Spinal cord (tissue), 10 donors: ENCODE measurements around the gene ADGRV1. TPM values are rescaled to one million over a fixed set of nuclear protein-coding genes. Genes with fewer than 3 reads are reported as not detected.

Experiments
- DNase-seq, 6 donors: peaks; one replicate each; pipeline versions ENCODE4 v3.0.0 to v3.0.0-alpha.2; 2013 to 2015; ENCODE audit warnings: low spot score in 6 of 6, low read depth in 4 of 6
- H3K27ac ChIP-seq: one replicate; pipeline ENCODE4 v1.5.1; 2013; ENCODE audit warnings: low read depth, low read length, control low read depth
- H3K27me3 ChIP-seq: one replicate; pipeline ENCODE4 v1.6.1; 2013; ENCODE audit warnings: low read length; ENCODE audit not compliant: control insufficient read depth, insufficient read depth
- H3K36me3 ChIP-seq: one replicate; pipeline ENCODE4 v1.6.1; 2013; ENCODE audit warnings: low read length; ENCODE audit not compliant: control insufficient read depth, insufficient read depth
- H3K4me1 ChIP-seq: one replicate; pipeline ENCODE4 v1.6.1; 2013; ENCODE audit warnings: low read length; ENCODE audit not compliant: control insufficient read depth, insufficient read depth
- H3K4me3 ChIP-seq: one replicate; pipeline ENCODE4 v1.5.1; 2013; ENCODE audit warnings: low read depth, low read length, control low read depth
- H3K9me3 ChIP-seq: one replicate; pipeline ENCODE4 v1.6.1; 2013; ENCODE audit warnings: low read length; ENCODE audit not compliant: control insufficient read depth, insufficient read depth
- WGBS: methylation state at CpG from one replicate; pipeline ENCODE4 v1.1.5; 2013; ENCODE audit warnings: missing lambda C conversion rate; ENCODE audit not compliant: insufficient coverage; 5-methylcytosine and 5-hydroxymethylcytosine counted together
- polyA plus RNA-seq, 2 donors: library from polyadenylated mRNA; unstranded; fragments of 120-200 nt; gene quantifications; one replicate each; pipeline ENCODE4 v1.2.1, GENCODE V29; 2013; ENCODE audit not compliant: insufficient read length in 2 of 2
- total RNA-seq, 2 donors: library from RNA; depleted of rRNA in 1 of 2; stranded (reverse); fragments of 120-200 nt in 1 of 2; fragments of >200 nt in 1 of 2; gene quantifications; one replicate each; pipeline versions ENCODE4 v1.2.3 to v1.2.4, GENCODE V29; 2013 to 2014
- donor health status: healthy.

ADGRV1 gene
- total and polyA plus RNA-seq, 4 donors, result 72.0 to 180 (median 108) TPM

- no peaks in the 10 kb centered on the region for H3K27me3 ChIP-seq
- H3K9me3 ChIP-seq, result no peaks in the 10 kb centered on the region
- no peak overlapping the region for H3K27ac ChIP-seq
- H3K36me3 ChIP-seq, result no peaks in the 10 kb centered on the region
- 0% methylated on average over 2 of the region's 9 CpGs for WGBS
- DNase-seq, result peak in 2 of 6 donors; percentile 33 to 41
- H3K4me1 ChIP-seq, result peaks cover 5% of the 10 kb centered on the region
- H3K4me3 ChIP-seq, result peak overlapping the region; percentile 93
Measured at GRCh38 chr5:90530736-90531487, 27.7 kb upstream of the ADGRV1 start.

DNA sequence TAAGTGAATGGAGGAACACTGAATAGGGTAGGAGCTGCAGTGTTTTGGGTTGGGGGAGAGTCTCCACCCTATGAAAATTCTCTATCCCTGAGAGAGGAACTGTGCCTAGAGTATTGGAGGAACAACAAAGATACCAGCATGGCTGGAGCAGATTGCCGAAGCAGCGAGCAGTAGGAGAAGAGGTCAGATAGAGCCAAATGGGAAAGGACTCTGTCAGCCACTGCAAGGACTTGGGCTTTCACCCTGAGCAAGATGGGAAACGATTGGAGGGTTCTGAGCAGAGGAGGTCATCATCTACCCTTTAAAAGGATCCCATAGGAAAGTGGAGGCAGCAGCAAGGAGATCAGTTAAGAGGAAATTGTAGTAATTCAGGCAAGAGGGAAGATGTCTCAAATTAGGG is 24.8 kb upstream of the ADGRV1 start:
- Histone ChIP-seq H3K36me3 (no peaks in the 10 kb centered on the region), H3K9me3 (no peaks in the 10 kb centered on the region), H3K27me3 (no peaks in the 10 kb centered on the region), H3K27ac (no peak overlapping the region), H3K4me3 (no peak overlapping the region), H3K4me1 (peaks cover 5% of the 10 kb centered on the region)
- no peak for DNase-seq
- WGBS, result 85% methylated on average over 2 of the region's 3 CpGs

DNA sequence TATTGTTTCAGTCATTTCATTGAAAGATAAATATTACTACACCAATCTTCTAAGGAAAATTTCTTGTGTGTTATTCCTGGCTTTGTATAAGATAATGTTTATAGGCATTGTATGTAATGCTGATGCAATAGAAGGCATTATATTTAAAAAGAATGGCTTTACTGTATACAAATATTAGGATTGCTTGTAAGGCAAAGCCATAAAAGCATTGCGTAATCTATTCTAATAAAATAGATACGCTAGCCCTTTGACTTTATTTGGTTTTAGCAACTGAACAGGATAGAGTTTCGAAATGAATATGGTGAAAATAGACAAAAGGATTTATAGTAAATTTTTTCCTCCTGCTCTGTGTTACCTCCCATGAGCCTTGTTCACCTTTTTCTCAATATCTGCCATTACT is 23.7 kb upstream of the ADGRV1 start:
- no peak overlapping the region for H3K27ac ChIP-seq
- H3K36me3 ChIP-seq, result no peaks in the 10 kb centered on the region
- H3K4me3 ChIP-seq, result no peak overlapping the region
- no CpG with 5 or more reads among the region's 3 CpGs for WGBS
- no peaks in the 10 kb centered on the region for H3K9me3 ChIP-seq
- no peaks in the 10 kb centered on the region for H3K4me1 ChIP-seq
- DNase-seq, result no peak
- H3K27me3 ChIP-seq, result no peaks in the 10 kb centered on the region

- no peaks in the 10 kb centered on the region for H3K27me3 ChIP-seq
Measured at GRCh38 chr5:90542827-90543519, 15.6 kb upstream of the ADGRV1 start.

GRCh38 chr5:90545511-90545910 is 13.1 kb upstream of the ADGRV1 start:
- Histone ChIP-seq H3K4me1 (no peaks in the 10 kb centered on the region), H3K27me3 (no peaks in the 10 kb centered on the region), H3K36me3 (no peaks in the 10 kb centered on the region), H3K4me3 (no peak overlapping the region), H3K9me3 (no peaks in the 10 kb centered on the region), H3K27ac (no peak overlapping the region)
- no CpG with 5 or more reads among the region's 2 CpGs for WGBS
- no peak for DNase-seq

More at GRCh38 chr5:90542827-90543519, 15.6 kb upstream of the ADGRV1 start:
- H3K9me3 ChIP-seq, result no peaks in the 10 kb centered on the region
- 67% methylated on average over 1 of the region's 4 CpGs for WGBS
- no peak for DNase-seq
- H3K4me3 ChIP-seq, result no peak overlapping the region
- no peak overlapping the region for H3K27ac ChIP-seq
- H3K36me3 ChIP-seq, result no peaks in the 10 kb centered on the region
- no peaks in the 10 kb centered on the region for H3K4me1 ChIP-seq

DNA sequence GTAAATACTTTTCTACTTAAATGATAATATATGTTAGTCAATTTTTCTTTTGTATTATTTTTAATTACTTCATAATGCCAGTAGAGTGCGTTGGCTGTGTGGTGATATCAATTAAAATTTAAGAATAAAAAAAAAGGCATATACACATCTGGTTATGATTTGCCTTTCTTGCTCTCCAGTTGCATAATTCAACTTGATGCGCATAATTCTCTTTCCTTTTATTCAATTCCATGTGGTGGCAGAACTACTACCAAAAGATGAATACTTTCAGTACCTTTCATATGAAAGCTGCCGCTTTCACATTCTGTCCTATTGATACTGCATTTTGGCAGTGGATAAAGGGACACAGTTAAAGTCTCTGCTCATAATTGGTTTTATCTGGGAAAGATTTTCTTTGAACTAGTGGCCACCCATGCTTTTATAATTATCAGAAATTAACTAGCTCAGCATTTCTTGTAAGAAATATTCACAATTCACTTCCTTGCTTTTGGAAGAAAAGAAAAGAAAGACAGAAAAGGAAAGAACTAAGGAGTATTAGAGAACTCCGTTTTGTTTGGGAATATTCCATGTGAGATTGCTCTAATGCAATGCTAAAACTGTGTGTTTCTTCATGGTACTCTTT is 12.3 kb upstream of the ADGRV1 start:
- DNase-seq, result no peak
- WGBS, result no CpG with 5 or more reads among the region's 4 CpGs
- no peak overlapping the region for H3K4me3 ChIP-seq
- no peaks in the 10 kb centered on the region for H3K36me3 ChIP-seq
- H3K27ac ChIP-seq, result no peak overlapping the region
- no peaks in the 10 kb centered on the region for H3K4me1 ChIP-seq
- H3K27me3 ChIP-seq, result no peaks in the 10 kb centered on the region
- no peaks in the 10 kb centered on the region for H3K9me3 ChIP-seq

DNA sequence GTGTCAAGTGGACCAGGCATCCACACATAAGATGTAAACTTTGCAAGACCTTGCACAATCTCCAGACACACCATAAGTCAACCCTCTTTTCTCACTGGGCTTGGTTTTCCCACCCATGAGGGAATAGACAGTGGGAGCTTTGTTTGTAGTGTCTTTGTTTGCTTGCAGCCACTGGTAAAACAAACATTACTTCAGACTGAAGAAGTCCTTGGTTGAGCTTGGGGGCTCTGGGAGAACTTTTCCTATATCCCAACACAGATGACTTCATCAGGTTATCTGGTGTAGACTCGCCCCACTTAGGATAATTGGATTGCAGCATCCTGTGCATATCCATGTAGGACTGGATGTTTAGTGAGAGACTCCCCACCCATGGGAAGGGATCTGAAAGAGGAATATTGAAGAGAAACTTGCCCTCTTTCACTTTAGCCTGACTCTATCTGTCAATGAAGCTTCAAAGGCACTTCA is 11.5 kb upstream of the ADGRV1 start:
- Histone ChIP-seq H3K36me3 (no peaks in the 10 kb centered on the region), H3K4me1 (no peaks in the 10 kb centered on the region), H3K9me3 (no peaks in the 10 kb centered on the region), H3K27ac (peak overlapping the region; percentile 15), H3K27me3 (no peaks in the 10 kb centered on the region), H3K4me3 (no peak overlapping the region)
- no CpG with 5 or more reads among the region's 1 CpG for WGBS
- DNase-seq, result peak in 1 of 6 donors; percentile 51

DNA sequence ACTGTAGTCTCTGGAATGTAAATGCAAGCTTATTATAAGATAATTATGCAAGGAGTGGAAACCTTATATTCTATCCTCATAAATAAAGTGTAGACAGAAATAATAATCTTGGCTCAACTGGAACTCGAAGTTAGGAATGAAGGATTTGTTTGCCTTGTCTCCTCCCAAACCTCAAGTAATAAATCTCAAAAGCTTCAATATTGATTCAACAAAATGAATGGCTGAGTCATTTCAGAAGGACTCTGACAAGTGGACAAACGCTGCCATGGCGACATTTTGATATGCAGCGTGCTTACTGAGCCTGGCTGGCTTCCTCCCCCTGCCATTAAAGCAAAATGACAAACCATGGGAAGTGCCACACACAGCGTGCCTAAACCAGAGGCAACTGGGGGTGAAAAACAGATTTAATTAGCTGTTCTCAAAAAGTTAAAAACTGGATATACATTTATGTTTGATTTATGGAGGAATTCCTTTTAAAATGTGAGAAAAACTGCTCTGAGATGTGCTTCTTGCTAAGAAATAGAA is 10.5 kb upstream of the ADGRV1 start:
- peak in 1 of 6 donors; percentile 54 for DNase-seq
- Histone ChIP-seq H3K36me3 (no peaks in the 10 kb centered on the region), H3K4me3 (no peak overlapping the region), H3K9me3 (no peaks in the 10 kb centered on the region), H3K27ac (no peak overlapping the region), H3K4me1 (no peaks in the 10 kb centered on the region), H3K27me3 (no peaks in the 10 kb centered on the region)
- 23% methylated on average over 3 of the region's 5 CpGs for WGBS

DNA sequence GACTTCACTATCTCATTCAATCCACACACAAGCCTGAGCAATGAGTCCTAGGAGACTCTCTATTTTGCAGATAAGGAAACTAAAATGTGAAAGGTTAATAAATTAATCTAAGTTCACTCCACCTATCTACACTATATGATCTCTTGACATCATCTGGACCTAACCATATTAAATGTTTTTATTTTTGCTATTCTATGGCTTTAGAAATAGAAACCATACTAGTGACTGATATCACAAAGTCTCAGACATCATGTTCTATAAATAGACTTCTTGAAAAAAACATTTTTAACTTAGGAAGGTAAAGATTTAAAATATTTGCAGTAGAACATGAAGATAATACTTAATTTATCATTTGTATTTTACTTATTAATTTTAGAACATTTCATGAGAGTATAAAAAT is 9.4 kb upstream of the ADGRV1 start:
- Histone ChIP-seq H3K27ac (no peak overlapping the region), H3K9me3 (no peaks in the 10 kb centered on the region), H3K36me3 (no peaks in the 10 kb centered on the region), H3K4me1 (no peaks in the 10 kb centered on the region), H3K27me3 (no peaks in the 10 kb centered on the region), H3K4me3 (no peak overlapping the region)
- DNase-seq, result no peak
